Nephron progenitor cell (in vitro differentiated cells): ENCODE data around the gene TSSK3.
A peak's percentile ranks its signal among the peaks of the same experiment; 100 is the strongest.

ENCODE experiments used
- DNase-seq: peaks from one replicate; pipeline ENCODE4 v3.0.0; 2021
- H3K27ac Mint-ChIP-seq: 2 replicates; pipeline ENCODE4 v1.8.0; 2021; ENCODE audit warnings: mild to moderate bottlenecking, moderate library complexity, mixed read lengths
- H3K27me3 Mint-ChIP-seq: 2 replicates; pipeline ENCODE4 v1.8.0; 2021; ENCODE audit warnings: mild to moderate bottlenecking, low read depth, mixed read lengths; ENCODE audit not compliant: poor library complexity
- H3K36me3 Mint-ChIP-seq: 2 replicates; pipeline ENCODE4 v1.8.0; 2021; ENCODE audit warnings: low read depth, mixed read lengths
- H3K4me1 Mint-ChIP-seq: 2 replicates; pipeline ENCODE4 v1.8.0; 2021; ENCODE audit warnings: mixed read lengths
- H3K4me3 Mint-ChIP-seq: 2 replicates; pipeline ENCODE4 v1.8.0; 2021; ENCODE audit warnings: mild to moderate bottlenecking, moderate library complexity, mixed read lengths
- H3K9me3 Mint-ChIP-seq: 2 replicates; pipeline ENCODE4 v1.8.0; 2021; ENCODE audit warnings: mild to moderate bottlenecking, moderate library complexity, mixed read lengths
- CTCF ChIP-seq: fragments of 200-600 bp; sonication (generic); IDR thresholded peaks from 2 replicates; pipeline ENCODE4 v1.5.0; 2021; ENCODE audit warnings: antibody characterized with exemption

TSSK3 gene

GRCh38 chr1:32362474-32363313 is at the start of gene TSSK3, which contains the start of gene FAM229A:
Gene TSSK3, plus strand, starts transcription at chr1:32362539. Its CDS starts 163 bp downstream, at chr1:32362702.
Gene FAM229A, minus strand, starts transcription at chr1:32362485. Its CDS starts 394 bp downstream, at chr1:32362091.
- Mint-ChIP-seq H3K4me3 (peak within 1 kb of the TSS; percentile 64), H3K4me1 (peaks cover 24% of the 10 kb centered on the region), H3K9me3 (no peaks in the 10 kb centered on the region), H3K36me3 (peaks cover 55% of the 10 kb centered on the region), H3K27ac (no peak within 1 kb of the TSS), H3K27me3 (peaks cover 32% of the 10 kb centered on the region)
- DNase-seq: no peak
- peak; percentile 7 for TF ChIP-seq CTCF

- Mint-ChIP-seq H3K36me3 (peaks cover 43% of the 10 kb centered on the region), H3K4me3 (no peak overlapping the region), H3K27me3 (no peaks in the 10 kb centered on the region), H3K9me3 (no peaks in the 10 kb centered on the region), H3K27ac (peak overlapping the region; percentile 24), H3K4me1 (peaks cover 12% of the 10 kb centered on the region)
- no peak for DNase-seq
- TF ChIP-seq CTCF: no peak
These were observed 45.4 kb upstream of the TSSK3 start for GRCh38 chr1:32316903-32317277.

GRCh38 chr1:32318127-32318869 is 44.0 kb upstream of the TSSK3 start:
- peaks cover 46% of the 10 kb centered on the region for H3K36me3 Mint-ChIP-seq
- no peak for DNase-seq
- H3K4me1 Mint-ChIP-seq: peaks cover 12% of the 10 kb centered on the region
- no peaks in the 10 kb centered on the region for H3K9me3 Mint-ChIP-seq
- peak overlapping the region; percentile 59 for H3K27ac Mint-ChIP-seq
- no peak overlapping the region for H3K4me3 Mint-ChIP-seq
- TF ChIP-seq CTCF: no peak
- peaks cover 2% of the 10 kb centered on the region for H3K27me3 Mint-ChIP-seq

GRCh38 chr1:32321712-32322291 is 40.5 kb upstream of the TSSK3 start:
- Mint-ChIP-seq H3K4me3 (no peak overlapping the region), H3K36me3 (peaks cover 49% of the 10 kb centered on the region), H3K4me1 (peaks cover 4% of the 10 kb centered on the region), H3K9me3 (no peaks in the 10 kb centered on the region), H3K27ac (no peak overlapping the region), H3K27me3 (peaks cover 2% of the 10 kb centered on the region)
- no peak for TF ChIP-seq CTCF
- no peak for DNase-seq

- H3K4me3 Mint-ChIP-seq: no peak overlapping the region
- peak overlapping the region; percentile 29 for H3K27ac Mint-ChIP-seq
- DNase-seq: no peak
- no peak for TF ChIP-seq CTCF
- H3K36me3 Mint-ChIP-seq: peaks cover 63% of the 10 kb centered on the region
- H3K9me3 Mint-ChIP-seq: no peaks in the 10 kb centered on the region
- H3K4me1 Mint-ChIP-seq: peaks cover 26% of the 10 kb centered on the region
- H3K27me3 Mint-ChIP-seq: peaks cover 8% of the 10 kb centered on the region
These were observed 35.1 kb upstream of the TSSK3 start for GRCh38 chr1:32327204-32327603.
